HEK293 (cell line): Measurements from ENCODE around the gene KTN1.

Source experiments
- CTCF ChIA-PET: fragments of 350-600 bp; formaldehyde crosslinking; extraction: SDS; loops from one replicate; lab custom pipeline; 2021; ENCODE audit warnings: antibody characterized with exemption; lab: Yijun Ruan, JAX
- POLR2A ChIA-PET: fragments of 300-600 bp; formaldehyde crosslinking; extraction: SDS; loops from one replicate; lab custom pipeline; 2020; ENCODE audit warnings: antibody characterized with exemption, inconsistent platforms; lab: Yijun Ruan, JAX
- H3K27ac ChIP-seq: fragments of 200-500 bp; sonication (Bioruptor generic); 2 replicates; pipeline ENCODE4 v1.5.1; 2014; ENCODE audit warnings: low read depth, low read length, control low read depth, inconsistent platforms; ENCODE audit errors: extremely low read depth
- H3K36me3 ChIP-seq, 2 experiments: fragments of 200-500 bp in 1 of 2; sonication (Bioruptor generic) in 1 of 2; 1 replicate in 1 of 2; 2 replicates in 1 of 2; pipeline ENCODE4 v1.5.1; 2014 to 2017; ENCODE audit warnings: inconsistent platforms in 2 of 2, low read length in 2 of 2; ENCODE audit not compliant: control insufficient read depth in 2 of 2, insufficient read depth in 1 of 2
- H3K4me1 ChIP-seq: fragments of 200-500 bp; sonication (Bioruptor generic); 2 replicates; pipeline ENCODE4 v1.5.1; 2014; ENCODE audit warnings: mild to moderate bottlenecking, low read length, inconsistent platforms; ENCODE audit not compliant: control insufficient read depth, insufficient read depth
- H3K4me3 ChIP-seq: 2 replicates; pipeline ENCODE4 v1.5.1; 2011; ENCODE audit warnings: low read depth, mild to moderate bottlenecking, control low read depth, low read length, moderate library complexity
- H3K9me3 ChIP-seq: fragments of 200-500 bp; sonication (Bioruptor generic); 2 replicates; pipeline ENCODE4 v1.5.1; 2014; ENCODE audit warnings: low read depth, low read length, inconsistent platforms; ENCODE audit not compliant: control insufficient read depth, insufficient read depth
- ELK4 ChIP-seq: IDR thresholded peaks from 2 replicates; pipeline ENCODE4 v1.6.1; 2011; ENCODE audit warnings: mild to moderate bottlenecking, low read depth, low read length, borderline replicate concordance
- MYNN ChIP-seq: fragments of 450-650 bp; formaldehyde crosslinking; IDR thresholded peaks from 2 replicates; pipeline ENCODE4 v1.5.1; 2016; ENCODE audit warnings: missing biosample characterization, missing genetic modification characterization, borderline replicate concordance
- RBAK ChIP-seq: fragments of 450-650 bp; formaldehyde crosslinking; IDR thresholded peaks from 2 replicates; pipeline ENCODE4 v1.5.1; 2016; ENCODE audit warnings: missing biosample characterization, missing genetic modification characterization
- SCRT2 ChIP-seq: fragments of 450-650 bp; formaldehyde crosslinking; IDR thresholded peaks from 2 replicates; pipeline ENCODE4 v1.5.1; 2016; ENCODE audit warnings: missing biosample characterization, missing genetic modification characterization
- TCF7L2 ChIP-seq: IDR thresholded peaks from 2 replicates; pipeline ENCODE4 v1.6.1; 2011; ENCODE audit warnings: low read depth, mild to moderate bottlenecking, inconsistent platforms, low read length, moderate library complexity, borderline replicate concordance
- ZBTB49 ChIP-seq: fragments of 450-650 bp; formaldehyde crosslinking; IDR thresholded peaks from 2 replicates; pipeline ENCODE4 v1.5.1; 2016; ENCODE audit warnings: missing biosample characterization, missing genetic modification characterization, low read depth
- ZBTB8A ChIP-seq: fragments of 450-650 bp; formaldehyde crosslinking; IDR thresholded peaks from 2 replicates; pipeline ENCODE4 v1.5.1; 2016; ENCODE audit warnings: missing biosample characterization, missing genetic modification characterization
- ZFP69B ChIP-seq: fragments of 450-650 bp; formaldehyde crosslinking; IDR thresholded peaks from 2 replicates; pipeline ENCODE4 v1.5.1; 2016; ENCODE audit warnings: missing biosample characterization, missing genetic modification characterization
- ZNF10 ChIP-seq: fragments of 450-650 bp; formaldehyde crosslinking; IDR thresholded peaks from 2 replicates; pipeline ENCODE4 v1.5.1; 2017; ENCODE audit warnings: missing biosample characterization, missing genetic modification characterization
- ZNF121 ChIP-seq: fragments of 450-650 bp; formaldehyde crosslinking; IDR thresholded peaks from 2 replicates; pipeline ENCODE4 v1.5.1; 2016; ENCODE audit warnings: missing biosample characterization, missing genetic modification characterization
- ZNF138 ChIP-seq: fragments of 450-650 bp; formaldehyde crosslinking; IDR thresholded peaks from 2 replicates; pipeline ENCODE4 v1.5.1; 2016; ENCODE audit warnings: missing biosample characterization, missing genetic modification characterization, borderline replicate concordance
- ZNF311 ChIP-seq: fragments of 450-650 bp; formaldehyde crosslinking; IDR thresholded peaks from 2 replicates; pipeline ENCODE4 v1.5.1; 2017; ENCODE audit warnings: missing biosample characterization, missing genetic modification characterization, borderline replicate concordance
- ZNF560 ChIP-seq: fragments of 450-650 bp; formaldehyde crosslinking; IDR thresholded peaks from 2 replicates; pipeline ENCODE4 v1.5.1; 2017; ENCODE audit warnings: missing biosample characterization, missing genetic modification characterization, borderline replicate concordance
- TF ChIP-seq, protein P1 (sequence below): fragments of 450-650 bp; IDR thresholded peaks from 2 replicates; pipeline ENCODE4 v1.5.1; 2018; ENCODE audit warnings: missing biosample characterization, missing genetic modification characterization
- TF ChIP-seq, protein P2 (sequence below): fragments of 450-650 bp; formaldehyde crosslinking; IDR thresholded peaks from 2 replicates; pipeline ENCODE4 v1.5.1; 2016; ENCODE audit warnings: missing biosample characterization, missing genetic modification characterization
- TF ChIP-seq, protein P3 (sequence below): fragments of 450-650 bp; formaldehyde crosslinking; IDR thresholded peaks from 2 replicates; pipeline ENCODE4 v1.5.1; 2016; ENCODE audit warnings: missing biosample characterization, missing genetic modification characterization
- TF ChIP-seq, protein P4 (sequence below): fragments of 450-650 bp; formaldehyde crosslinking; conservative IDR thresholded peaks from 2 replicates; pipeline ENCODE4 v1.5.1; 2016; ENCODE audit warnings: low read depth, missing biosample characterization, missing genetic modification characterization
- TF ChIP-seq, protein P5 (sequence below): fragments of 450-650 bp; formaldehyde crosslinking; IDR thresholded peaks from 2 replicates; pipeline ENCODE4 v1.5.1; 2016; ENCODE audit warnings: missing biosample characterization, missing genetic modification characterization

The KTN1 gene

GRCh38 chr14:55587847-55588246, 7.8 kb downstream of the KTN1 start:
- ChIA-PET CTCF (interaction anchor here (0.6 kb wide), 1 partner anchor 141 kb away, joined by 3 read pairs; no protein-coding TSS in a partner anchor), POLR2A (no interaction called here)
- Histone ChIP-seq H3K9me3 (no peaks in the 10 kb centered on the region), H3K4me1 (peaks cover 60% of the 10 kb centered on the region), H3K27ac (no peak overlapping the region), H3K4me3 (no peak overlapping the region), H3K36me3 (no peaks in the 10 kb centered on the region)
- TF ChIP-seq TCF7L2 (no peak), RBAK (tag by site-specific recombination) (no peak), ZNF138 (tag by site-specific recombination) (no peak), SCRT2 (tag by site-specific recombination) (no peak), ZNF560 (no peak), ZFP69B (no peak), ZNF311 (tag by site-specific recombination) (no peak), ZBTB8A (tag by site-specific recombination) (no peak), MYNN (no peak), ZBTB49 (tag by site-specific recombination) (no peak), ZNF121 (tag by site-specific recombination) (no peak), ELK4 (no peak), ZNF10 (tag by site-specific recombination) (no peak)
- TF ChIP-seq, protein P1, sequence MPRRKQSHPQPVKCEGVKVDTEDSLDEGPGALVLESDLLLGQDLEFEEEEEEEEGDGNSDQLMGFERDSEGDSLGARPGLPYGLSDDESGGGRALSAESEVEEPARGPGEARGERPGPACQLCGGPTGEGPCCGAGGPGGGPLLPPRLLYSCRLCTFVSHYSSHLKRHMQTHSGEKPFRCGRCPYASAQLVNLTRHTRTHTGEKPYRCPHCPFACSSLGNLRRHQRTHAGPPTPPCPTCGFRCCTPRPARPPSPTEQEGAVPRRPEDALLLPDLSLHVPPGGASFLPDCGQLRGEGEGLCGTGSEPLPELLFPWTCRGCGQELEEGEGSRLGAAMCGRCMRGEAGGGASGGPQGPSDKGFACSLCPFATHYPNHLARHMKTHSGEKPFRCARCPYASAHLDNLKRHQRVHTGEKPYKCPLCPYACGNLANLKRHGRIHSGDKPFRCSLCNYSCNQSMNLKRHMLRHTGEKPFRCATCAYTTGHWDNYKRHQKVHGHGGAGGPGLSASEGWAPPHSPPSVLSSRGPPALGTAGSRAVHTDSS (tag by site-specific recombination), result no peak
- TF ChIP-seq, protein P2, sequence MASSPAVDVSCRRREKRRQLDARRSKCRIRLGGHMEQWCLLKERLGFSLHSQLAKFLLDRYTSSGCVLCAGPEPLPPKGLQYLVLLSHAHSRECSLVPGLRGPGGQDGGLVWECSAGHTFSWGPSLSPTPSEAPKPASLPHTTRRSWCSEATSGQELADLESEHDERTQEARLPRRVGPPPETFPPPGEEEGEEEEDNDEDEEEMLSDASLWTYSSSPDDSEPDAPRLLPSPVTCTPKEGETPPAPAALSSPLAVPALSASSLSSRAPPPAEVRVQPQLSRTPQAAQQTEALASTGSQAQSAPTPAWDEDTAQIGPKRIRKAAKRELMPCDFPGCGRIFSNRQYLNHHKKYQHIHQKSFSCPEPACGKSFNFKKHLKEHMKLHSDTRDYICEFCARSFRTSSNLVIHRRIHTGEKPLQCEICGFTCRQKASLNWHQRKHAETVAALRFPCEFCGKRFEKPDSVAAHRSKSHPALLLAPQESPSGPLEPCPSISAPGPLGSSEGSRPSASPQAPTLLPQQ, result no peak
- TF ChIP-seq, protein P3, sequence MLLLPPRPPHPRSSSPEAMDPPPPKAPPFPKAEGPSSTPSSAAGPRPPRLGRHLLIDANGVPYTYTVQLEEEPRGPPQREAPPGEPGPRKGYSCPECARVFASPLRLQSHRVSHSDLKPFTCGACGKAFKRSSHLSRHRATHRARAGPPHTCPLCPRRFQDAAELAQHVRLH, result no peak
- TF ChIP-seq, protein P4, sequence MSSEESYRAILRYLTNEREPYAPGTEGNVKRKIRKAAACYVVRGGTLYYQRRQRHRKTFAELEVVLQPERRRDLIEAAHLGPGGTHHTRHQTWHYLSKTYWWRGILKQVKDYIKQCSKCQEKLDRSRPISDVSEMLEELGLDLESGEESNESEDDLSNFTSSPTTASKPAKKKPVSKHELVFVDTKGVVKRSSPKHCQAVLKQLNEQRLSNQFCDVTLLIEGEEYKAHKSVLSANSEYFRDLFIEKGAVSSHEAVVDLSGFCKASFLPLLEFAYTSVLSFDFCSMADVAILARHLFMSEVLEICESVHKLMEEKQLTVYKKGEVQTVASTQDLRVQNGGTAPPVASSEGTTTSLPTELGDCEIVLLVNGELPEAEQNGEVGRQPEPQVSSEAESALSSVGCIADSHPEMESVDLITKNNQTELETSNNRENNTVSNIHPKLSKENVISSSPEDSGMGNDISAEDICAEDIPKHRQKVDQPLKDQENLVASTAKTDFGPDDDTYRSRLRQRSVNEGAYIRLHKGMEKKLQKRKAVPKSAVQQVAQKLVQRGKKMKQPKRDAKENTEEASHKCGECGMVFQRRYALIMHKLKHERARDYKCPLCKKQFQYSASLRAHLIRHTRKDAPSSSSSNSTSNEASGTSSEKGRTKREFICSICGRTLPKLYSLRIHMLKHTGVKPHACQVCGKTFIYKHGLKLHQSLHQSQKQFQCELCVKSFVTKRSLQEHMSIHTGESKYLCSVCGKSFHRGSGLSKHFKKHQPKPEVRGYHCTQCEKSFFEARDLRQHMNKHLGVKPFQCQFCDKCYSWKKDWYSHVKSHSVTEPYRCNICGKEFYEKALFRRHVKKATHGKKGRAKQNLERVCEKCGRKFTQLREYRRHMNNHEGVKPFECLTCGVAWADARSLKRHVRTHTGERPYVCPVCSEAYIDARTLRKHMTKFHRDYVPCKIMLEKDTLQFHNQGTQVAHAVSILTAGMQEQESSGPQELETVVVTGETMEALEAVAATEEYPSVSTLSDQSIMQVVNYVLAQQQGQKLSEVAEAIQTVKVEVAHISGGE (tag by site-specific recombination), result no peak
- TF ChIP-seq, protein P5, sequence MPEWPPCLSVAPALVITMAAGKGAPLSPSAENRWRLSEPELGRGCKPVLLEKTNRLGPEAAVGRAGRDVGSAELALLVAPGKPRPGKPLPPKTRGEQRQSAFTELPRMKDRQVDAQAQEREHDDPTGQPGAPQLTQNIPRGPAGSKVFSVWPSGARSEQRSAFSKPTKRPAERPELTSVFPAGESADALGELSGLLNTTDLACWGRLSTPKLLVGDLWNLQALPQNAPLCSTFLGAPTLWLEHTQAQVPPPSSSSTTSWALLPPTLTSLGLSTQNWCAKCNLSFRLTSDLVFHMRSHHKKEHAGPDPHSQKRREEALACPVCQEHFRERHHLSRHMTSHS (tag by site-specific recombination), result no peak
